Retinal pigment epithelial cell (primary cell): Measurements from ENCODE around the gene STN1.

Experiments used
- DNase-seq: peaks from one replicate; pipeline ENCODE4 v3.0.0-alpha.2; 2010; ENCODE audit warnings: low read depth
- H3K4me3 ChIP-seq: 2 replicates; pipeline ENCODE4 v1.5.1; 2011; ENCODE audit warnings: mild to moderate bottlenecking, low read length, control low read depth, moderate library complexity
- TF ChIP-seq, protein P1 (sequence below): conservative IDR thresholded peaks from 2 replicates; pipeline ENCODE4 v1.5.1; 2011; ENCODE audit warnings: low read depth, low read length, control low read depth, inconsistent platforms

Gene STN1, protein sequence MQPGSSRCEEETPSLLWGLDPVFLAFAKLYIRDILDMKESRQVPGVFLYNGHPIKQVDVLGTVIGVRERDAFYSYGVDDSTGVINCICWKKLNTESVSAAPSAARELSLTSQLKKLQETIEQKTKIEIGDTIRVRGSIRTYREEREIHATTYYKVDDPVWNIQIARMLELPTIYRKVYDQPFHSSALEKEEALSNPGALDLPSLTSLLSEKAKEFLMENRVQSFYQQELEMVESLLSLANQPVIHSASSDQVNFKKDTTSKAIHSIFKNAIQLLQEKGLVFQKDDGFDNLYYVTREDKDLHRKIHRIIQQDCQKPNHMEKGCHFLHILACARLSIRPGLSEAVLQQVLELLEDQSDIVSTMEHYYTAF

DNA sequence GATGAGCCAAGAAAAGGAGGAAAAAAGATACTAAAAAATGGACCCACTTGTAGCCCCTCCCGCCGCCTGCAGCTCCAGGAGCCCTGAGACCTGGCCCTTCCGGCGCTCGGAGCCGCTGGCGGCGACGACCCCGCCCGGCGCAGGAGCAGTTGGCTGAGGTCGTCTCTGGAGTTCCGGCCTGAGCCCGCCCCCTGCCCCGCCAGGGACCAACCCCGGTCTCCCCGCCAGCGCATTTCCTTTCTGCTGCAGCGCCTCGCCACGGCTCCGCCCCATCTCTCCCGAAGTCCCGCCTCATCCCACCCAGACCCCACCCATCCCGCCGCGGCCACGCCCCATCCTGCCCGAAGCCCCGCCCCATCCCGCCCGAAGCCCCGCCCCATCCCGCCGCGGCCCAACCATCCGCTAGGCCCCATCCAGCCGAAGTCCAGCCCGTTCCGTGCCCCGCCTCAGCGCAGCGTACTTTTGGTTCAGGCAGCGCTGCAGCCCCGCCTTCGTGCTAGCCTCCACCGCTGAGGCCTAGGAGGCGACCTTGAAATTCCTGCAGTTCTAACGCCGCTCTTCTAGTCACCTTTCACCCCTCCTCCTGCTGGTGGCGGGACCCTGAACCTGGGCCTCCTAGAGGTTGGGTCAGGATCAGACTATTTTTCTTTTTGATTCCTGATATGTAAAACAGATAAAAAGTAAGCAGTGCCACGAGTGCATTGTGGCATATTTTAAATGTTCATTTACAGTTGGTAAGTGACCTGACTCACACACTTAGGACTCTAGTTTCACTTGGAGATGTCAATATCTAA lies at the start of gene STN1:
Gene STN1, minus strand, starts transcription at position 132 of the 794 bp plus-strand sequence. CDS start 590 bp downstream, outside the sequence.
- peak within 1 kb of the TSS; percentile 85 for H3K4me3 ChIP-seq
- peak; percentile 87 for DNase-seq
- TF ChIP-seq, protein P1, sequence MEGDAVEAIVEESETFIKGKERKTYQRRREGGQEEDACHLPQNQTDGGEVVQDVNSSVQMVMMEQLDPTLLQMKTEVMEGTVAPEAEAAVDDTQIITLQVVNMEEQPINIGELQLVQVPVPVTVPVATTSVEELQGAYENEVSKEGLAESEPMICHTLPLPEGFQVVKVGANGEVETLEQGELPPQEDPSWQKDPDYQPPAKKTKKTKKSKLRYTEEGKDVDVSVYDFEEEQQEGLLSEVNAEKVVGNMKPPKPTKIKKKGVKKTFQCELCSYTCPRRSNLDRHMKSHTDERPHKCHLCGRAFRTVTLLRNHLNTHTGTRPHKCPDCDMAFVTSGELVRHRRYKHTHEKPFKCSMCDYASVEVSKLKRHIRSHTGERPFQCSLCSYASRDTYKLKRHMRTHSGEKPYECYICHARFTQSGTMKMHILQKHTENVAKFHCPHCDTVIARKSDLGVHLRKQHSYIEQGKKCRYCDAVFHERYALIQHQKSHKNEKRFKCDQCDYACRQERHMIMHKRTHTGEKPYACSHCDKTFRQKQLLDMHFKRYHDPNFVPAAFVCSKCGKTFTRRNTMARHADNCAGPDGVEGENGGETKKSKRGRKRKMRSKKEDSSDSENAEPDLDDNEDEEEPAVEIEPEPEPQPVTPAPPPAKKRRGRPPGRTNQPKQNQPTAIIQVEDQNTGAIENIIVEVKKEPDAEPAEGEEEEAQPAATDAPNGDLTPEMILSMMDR, result peak; percentile 20

DNA sequence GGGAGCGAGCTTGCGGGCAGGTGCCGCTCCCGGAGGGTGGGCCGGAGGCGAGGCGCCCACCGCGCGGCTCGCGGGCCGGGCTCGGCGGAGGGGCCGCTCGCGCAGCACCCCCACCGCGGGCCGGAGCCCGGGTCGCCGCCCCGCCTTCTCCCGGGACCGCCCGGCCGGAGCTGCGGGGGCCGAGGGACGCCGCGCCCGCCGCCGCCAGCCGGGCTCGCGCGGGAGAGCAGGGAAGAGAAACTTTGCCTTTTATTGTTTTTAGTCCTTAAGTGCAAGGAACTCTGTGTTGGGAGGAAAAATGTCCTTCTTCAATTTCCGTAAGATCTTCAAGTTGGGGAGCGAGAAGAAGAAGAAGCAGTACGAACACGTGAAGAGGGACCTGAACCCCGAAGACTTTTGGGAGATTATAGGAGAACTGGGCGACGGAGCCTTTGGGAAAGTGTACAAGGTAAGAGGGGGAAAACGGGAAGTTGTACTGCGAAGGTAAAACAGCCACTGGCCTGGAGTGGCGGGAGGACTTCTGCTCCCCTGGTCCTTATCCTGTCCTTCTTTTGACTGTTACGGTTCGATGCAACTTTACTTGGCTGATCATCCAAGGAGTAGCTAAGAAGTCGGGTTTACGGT lies 49.6 kb upstream of the STN1 start:
- no peak for DNase-seq

DNA sequence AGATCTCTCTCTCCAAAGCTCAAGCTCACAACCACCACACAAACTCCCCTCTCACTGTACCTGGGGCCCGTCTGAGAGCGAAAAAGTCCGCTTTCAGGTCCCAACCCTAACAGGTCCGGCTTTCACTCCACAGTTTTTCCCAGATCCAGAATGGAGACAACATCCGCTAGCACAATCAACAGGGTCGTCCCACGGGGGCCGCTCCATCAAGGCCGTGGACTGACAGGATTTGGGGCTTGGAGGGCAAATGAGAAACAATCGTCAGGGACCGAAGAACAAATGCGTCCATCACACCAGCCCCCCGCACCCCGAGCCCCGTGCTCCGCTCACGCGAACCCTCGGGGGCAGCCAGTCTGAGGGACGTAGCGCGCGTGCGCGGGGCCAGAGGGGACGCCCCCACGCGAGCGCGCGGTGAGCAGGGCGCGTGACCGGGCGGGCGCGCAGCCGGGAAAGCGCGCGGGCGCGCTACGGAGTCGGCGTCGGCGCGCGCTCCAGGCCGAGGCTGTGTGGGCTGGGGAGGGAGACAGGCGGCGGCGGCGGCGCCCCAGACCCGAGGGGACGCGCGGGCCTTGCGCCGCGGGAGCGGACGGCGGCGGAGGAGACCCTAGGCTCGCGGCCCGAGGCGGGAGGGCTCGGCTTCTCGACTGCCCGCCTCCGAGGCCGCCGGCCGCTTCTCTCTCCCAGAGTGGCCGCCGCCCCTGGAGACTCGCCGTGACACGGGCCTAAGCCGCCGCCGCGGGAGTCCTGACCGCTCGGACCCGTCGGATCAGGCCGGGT lies 48.9 kb upstream of the STN1 start, which contains the start of gene SLK:
Gene SLK, plus strand, starts transcription at position 470 of the 777 bp plus-strand sequence. CDS start 606 bp downstream, outside the sequence.
- TF ChIP-seq, protein P1, result no peak
- DNase-seq, result no peak
- peak within 1 kb of the TSS; percentile 97 for H3K4me3 ChIP-seq

More for the DNA sequence above, 49.6 kb upstream of the STN1 start:
- TF ChIP-seq, protein P1, result no peak
- peak overlapping the region; percentile 97 for H3K4me3 ChIP-seq

DNA sequence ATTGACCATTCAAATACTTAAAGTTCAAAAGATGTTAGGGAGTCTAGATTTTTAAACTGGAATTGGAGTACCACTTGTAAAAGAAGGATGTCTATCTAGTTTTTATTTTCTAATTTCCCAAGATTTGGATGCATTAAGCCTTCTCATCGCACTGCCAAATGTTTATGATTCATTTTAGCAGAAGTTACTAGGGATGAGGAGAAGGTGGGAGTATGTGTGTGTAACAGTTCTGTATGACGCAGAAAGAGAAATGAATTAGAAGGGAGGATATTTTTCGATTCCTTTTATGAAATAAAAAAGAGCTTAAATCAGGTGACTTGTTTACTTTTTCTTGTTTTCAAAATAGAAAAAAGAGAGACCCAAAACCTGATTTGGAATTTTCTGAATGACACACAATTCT lies 42.1 kb upstream of the STN1 start:
- H3K4me3 ChIP-seq, result no peak overlapping the region
- DNase-seq, result no peak
- TF ChIP-seq, protein P1, result no peak

DNA sequence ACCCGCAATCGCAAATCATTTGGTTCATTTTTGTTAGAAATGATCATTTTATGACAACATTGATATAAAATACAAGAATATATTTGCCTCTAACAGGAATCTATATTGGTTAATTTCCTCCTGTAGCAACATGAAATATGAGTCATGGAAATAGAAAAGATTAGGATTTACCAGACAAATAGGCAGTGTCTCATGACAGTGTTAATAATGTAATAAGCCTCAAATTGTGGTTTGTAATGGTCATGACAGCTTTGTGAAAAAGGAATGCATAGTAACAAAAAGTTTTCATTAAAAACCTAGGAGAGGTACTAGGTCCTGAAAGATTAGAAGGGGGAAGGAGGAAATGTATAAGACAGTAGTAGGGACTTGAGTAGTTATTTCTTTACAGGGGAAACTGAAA lies 41.0 kb upstream of the STN1 start:
- DNase-seq, result peak; percentile 82
- TF ChIP-seq, protein P1, result no peak
- no peak overlapping the region for H3K4me3 ChIP-seq

DNA sequence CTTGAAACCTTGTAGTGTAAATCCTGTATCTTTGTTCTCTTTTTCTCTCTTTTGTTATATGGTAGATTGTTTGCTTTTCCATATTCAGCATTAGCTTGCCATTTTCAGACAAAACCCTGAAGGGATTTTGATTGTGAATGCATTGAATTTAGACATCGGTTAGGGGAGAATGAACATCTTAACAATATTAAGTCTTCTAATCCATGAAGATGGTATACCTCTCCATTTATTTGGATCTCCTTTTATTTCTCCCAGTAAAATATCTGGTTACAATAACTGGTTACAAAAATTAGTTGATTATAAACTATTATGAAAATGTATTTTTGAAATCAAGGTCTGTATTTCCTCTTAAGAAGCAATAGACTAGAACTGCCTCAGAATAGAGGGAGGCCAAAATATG lies 36.6 kb upstream of the STN1 start:
- TF ChIP-seq, protein P1, result no peak
- H3K4me3 ChIP-seq, result no peak overlapping the region
- DNase-seq, result no peak
